ENCODE results near the gene MAP3K5. TPM values are rescaled to one million over a fixed set of nuclear protein-coding genes. Genes with fewer than 3 reads are reported as not detected.
A peak's percentile ranks its signal among the peaks of the same experiment; 100 is the strongest.

Gene MAP3K5
- total and polyA plus RNA-seq, 9 donors, result 37.0 to 217 (median 80.2) TPM

- no peaks in the 10 kb centered on the region for H3K36me3 ChIP-seq
- H3K27ac ChIP-seq, result no peak overlapping the region
- H3K4me1 ChIP-seq (ENCODE audit: insufficient read depth), result peaks cover 2% of the 10 kb centered on the region
- H3K27me3 ChIP-seq, result no peaks in the 10 kb centered on the region
- H3K4me3 ChIP-seq, result no peak overlapping the region
- H3K9me3 ChIP-seq, result no peaks in the 10 kb centered on the region
- TF ChIP-seq CTCF (IDR thresholded peaks at IDR 0.05), result no peak
- TF ChIP-seq EP300 (IDR thresholded peaks at IDR 0.05), result no peak
- no peak for TF ChIP-seq POLR2A (IDR thresholded peaks at IDR 0.05)
- 96 to 97% (median 96%) methylated on average over 3 of the region's 3 CpGs for WGBS, 3 donors
- intact Hi-C loops (cut with DNase I), result no loop called here
- DNase-seq, result no peak
These were observed 116.2 kb downstream of the MAP3K5 start for GRCh38 chr6:136676075-136676474.

GRCh38 chr6:136673571-136673970, 118.7 kb downstream of the MAP3K5 start:
- no peak overlapping the region for H3K4me3 ChIP-seq
- intact Hi-C loops (cut with DNase I), result no loop called here
- H3K27me3 ChIP-seq, result no peaks in the 10 kb centered on the region
- H3K36me3 ChIP-seq, result no peaks in the 10 kb centered on the region
- no peak for DNase-seq
- TF ChIP-seq EP300 (IDR thresholded peaks at IDR 0.05), result no peak
- TF ChIP-seq CTCF (IDR thresholded peaks at IDR 0.05), result no peak
- TF ChIP-seq POLR2A (IDR thresholded peaks at IDR 0.05), result no peak
- H3K27ac ChIP-seq, result no peak overlapping the region
- H3K9me3 ChIP-seq, result no peaks in the 10 kb centered on the region
- H3K4me1 ChIP-seq (ENCODE audit: insufficient read depth), result peaks cover 6% of the 10 kb centered on the region

- Histone ChIP-seq H3K27ac (no peak overlapping the region), H3K4me1 (ENCODE audit: insufficient read depth) (peaks cover 6% of the 10 kb centered on the region), H3K36me3 (no peaks in the 10 kb centered on the region), H3K4me3 (no peak overlapping the region), H3K27me3 (no peaks in the 10 kb centered on the region), H3K9me3 (no peaks in the 10 kb centered on the region)
- WGBS, 3 donors, result 92 to 97% (median 94%) methylated on average over 4 of the region's 4 CpGs
- intact Hi-C loops (cut with DNase I), result no loop called here
- DNase-seq, result no peak
- TF ChIP-seq EP300 (IDR thresholded peaks at IDR 0.05) (no peak), POLR2A (IDR thresholded peaks at IDR 0.05) (no peak), CTCF (IDR thresholded peaks at IDR 0.05) (no peak)
These were observed 120.1 kb downstream of the MAP3K5 start for GRCh38 chr6:136672144-136672543.

- Histone ChIP-seq H3K36me3 (no peaks in the 10 kb centered on the region), H3K27ac (peak overlapping the region in 1 of 2 donors; percentile 50), H3K4me1 (ENCODE audit: insufficient read depth) (peaks cover 6% of the 10 kb centered on the region), H3K27me3 (no peaks in the 10 kb centered on the region), H3K9me3 (no peaks in the 10 kb centered on the region), H3K4me3 (no peak overlapping the region)
- intact Hi-C loops (cut with DNase I), result no loop called here
- WGBS, 3 donors, result 7 to 15% (median 12%) methylated on average over 3 of the region's 3 CpGs
- TF ChIP-seq POLR2A (IDR thresholded peaks at IDR 0.05), result no peak
- TF ChIP-seq EP300 (IDR thresholded peaks at IDR 0.05), result no peak
- no peak for TF ChIP-seq CTCF (IDR thresholded peaks at IDR 0.05)
- peak in 2 of 5 donors; percentile 12 to 25 for DNase-seq
These were observed 123.0 kb downstream of the MAP3K5 start for GRCh38 chr6:136669299-136669699.

- H3K9me3 ChIP-seq, result no peaks in the 10 kb centered on the region
- no peaks in the 10 kb centered on the region for H3K36me3 ChIP-seq
- H3K4me1 ChIP-seq (ENCODE audit: insufficient read depth), result peaks cover 6% of the 10 kb centered on the region
- no peak for DNase-seq
- intact Hi-C loops (cut with DNase I), result no loop called here
- H3K27ac ChIP-seq, result peak overlapping the region; percentile 26 to 50
- no peak for TF ChIP-seq EP300 (IDR thresholded peaks at IDR 0.05)
- TF ChIP-seq CTCF (IDR thresholded peaks at IDR 0.05), result no peak
- no peak for TF ChIP-seq POLR2A (IDR thresholded peaks at IDR 0.05)
- 83 to 90% (median 84%) methylated on average over 3 of the region's 3 CpGs for WGBS, 3 donors
- no peaks in the 10 kb centered on the region for H3K27me3 ChIP-seq
- H3K4me3 ChIP-seq, result no peak overlapping the region
These were observed 123.7 kb downstream of the MAP3K5 start for GRCh38 chr6:136668571-136668970.
